ENCODE data around the gene FMN2. TPM values are rescaled to one million over a fixed set of nuclear protein-coding genes. Genes with fewer than 3 reads are reported as not detected.

Gene FMN2
- total RNA-seq, 1 experiment from 2014 or later: 4.6 TPM

DNA sequence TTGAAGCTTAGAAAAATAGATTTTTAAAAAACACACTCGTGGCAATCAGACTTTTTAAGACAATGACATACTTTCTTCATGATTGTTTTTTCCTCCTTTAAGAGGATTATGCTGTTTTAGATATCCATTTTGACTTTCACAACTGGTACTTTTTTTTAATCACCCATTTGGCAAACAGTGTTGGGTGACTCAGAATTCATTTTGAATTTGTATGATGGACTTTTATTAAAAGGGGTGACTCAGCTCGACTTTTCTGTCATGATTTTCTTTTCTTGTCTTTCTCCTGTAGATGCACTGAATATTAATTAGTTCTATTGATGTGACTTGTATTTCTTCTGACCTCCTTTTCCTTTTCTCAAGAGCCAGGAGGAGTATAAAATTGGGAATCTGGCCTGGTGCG is 44.7 kb downstream of the FMN2 start:
- Histone ChIP-seq H3K79me2 (ENCODE audit: low read length) (peaks cover 5% of the 10 kb centered on the region; the same call in 1 of the 2 replicates), H3K4me1 (ENCODE audit: insufficient read depth, low read length) (no peaks in the 10 kb centered on the region), H3K9ac (ENCODE audit: low read length) (no peak overlapping the region), H3K4me3 (ENCODE audit: low read length) (no peak overlapping the region), H3F3A (ENCODE audit: low read length, unreplicated experiment) (no peaks in the 10 kb centered on the region), H2AFZ (ENCODE audit: low read length) (no peak overlapping the region), H3K27ac (ENCODE audit: low read length) (no peak overlapping the region), H3K9me3 (ENCODE audit: low read length) (no peaks in the 10 kb centered on the region), H3K9me2 (replicated peaks; ENCODE audit: low read length) (no peaks in the 10 kb centered on the region), H3K36me3 (ENCODE audit: low read depth, low read length) (no peaks in the 10 kb centered on the region), H3K4me2 (ENCODE audit: low read length) (no peak overlapping the region), H4K20me1 (ENCODE audit: low read length) (no peaks in the 10 kb centered on the region), H3K27me3 (ENCODE audit: low read length) (no peaks in the 10 kb centered on the region)
- POLR2A ChIA-PET (ENCODE audit: unreplicated experiment): interaction anchor here (0.9 kb wide), 1 partner anchor 22 kb away, joined by 5 read pairs; no protein-coding TSS in a partner anchor
- intact Hi-C loops (cut with micrococcal nuclease): no loop called here
- BruUV-seq (replicated peaks): no TSS peak
- TF ChIP-seq EZH2 (IDR thresholded peaks at IDR 0.05; ENCODE audit: low read length, unreplicated experiment) (no peak), EZH2phosphoT487 (IDR thresholded peaks at IDR 0.05; ENCODE audit: borderline replicate concordance, low read length) (no peak)
- TF ChIP-seq, protein P1, sequence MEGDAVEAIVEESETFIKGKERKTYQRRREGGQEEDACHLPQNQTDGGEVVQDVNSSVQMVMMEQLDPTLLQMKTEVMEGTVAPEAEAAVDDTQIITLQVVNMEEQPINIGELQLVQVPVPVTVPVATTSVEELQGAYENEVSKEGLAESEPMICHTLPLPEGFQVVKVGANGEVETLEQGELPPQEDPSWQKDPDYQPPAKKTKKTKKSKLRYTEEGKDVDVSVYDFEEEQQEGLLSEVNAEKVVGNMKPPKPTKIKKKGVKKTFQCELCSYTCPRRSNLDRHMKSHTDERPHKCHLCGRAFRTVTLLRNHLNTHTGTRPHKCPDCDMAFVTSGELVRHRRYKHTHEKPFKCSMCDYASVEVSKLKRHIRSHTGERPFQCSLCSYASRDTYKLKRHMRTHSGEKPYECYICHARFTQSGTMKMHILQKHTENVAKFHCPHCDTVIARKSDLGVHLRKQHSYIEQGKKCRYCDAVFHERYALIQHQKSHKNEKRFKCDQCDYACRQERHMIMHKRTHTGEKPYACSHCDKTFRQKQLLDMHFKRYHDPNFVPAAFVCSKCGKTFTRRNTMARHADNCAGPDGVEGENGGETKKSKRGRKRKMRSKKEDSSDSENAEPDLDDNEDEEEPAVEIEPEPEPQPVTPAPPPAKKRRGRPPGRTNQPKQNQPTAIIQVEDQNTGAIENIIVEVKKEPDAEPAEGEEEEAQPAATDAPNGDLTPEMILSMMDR (conservative IDR thresholded peaks at IDR 0.05; ENCODE audit: low read depth, low read length): no peak
- CTCF ChIA-PET: interaction anchor here (1.0 kb wide), 1 partner anchor 13 kb away, joined by 6 read pairs; no protein-coding TSS in a partner anchor
- DNase-seq (peak; percentile 26), ATAC-seq (peak; percentile 50)

DNA sequence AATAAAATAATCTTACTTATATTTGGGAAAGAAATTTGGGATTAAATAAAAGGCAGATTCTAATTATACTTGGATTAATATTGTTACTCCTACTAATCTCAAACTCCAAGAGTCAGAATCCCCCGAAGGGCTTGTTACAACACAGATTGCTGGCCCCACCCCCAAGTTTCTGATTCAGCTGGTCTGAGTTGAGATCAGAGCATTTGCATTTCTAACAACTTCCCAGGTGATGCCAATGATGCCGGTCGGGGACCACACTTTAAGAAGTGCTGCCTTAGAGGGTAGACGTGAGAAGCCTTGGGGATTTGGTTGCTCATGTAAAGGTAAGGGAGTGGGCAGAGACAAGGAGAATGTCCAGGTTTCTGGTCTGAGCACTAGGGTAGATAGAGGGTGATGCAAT is 47.2 kb downstream of the FMN2 start:
- H3K27ac ChIP-seq (ENCODE audit: low read length): no peak overlapping the region
- ATAC-seq (no peak), DNase-seq (no peak)
- intact Hi-C loops (cut with micrococcal nuclease): no loop called here
- no peaks in the 10 kb centered on the region for H3F3A ChIP-seq (ENCODE audit: low read length, unreplicated experiment)
- no TSS peak for BruUV-seq (replicated peaks)
- no peaks in the 10 kb centered on the region for H3K9me3 ChIP-seq (ENCODE audit: low read length)
- no peaks in the 10 kb centered on the region for H3K9me2 ChIP-seq (replicated peaks; ENCODE audit: low read length)
- H3K79me2 ChIP-seq (ENCODE audit: low read length): peaks cover 5% of the 10 kb centered on the region; the same call in 1 of the 2 replicates
- TF ChIP-seq, protein P1 (conservative IDR thresholded peaks at IDR 0.05; ENCODE audit: low read depth, low read length): no peak
- no peak for TF ChIP-seq EZH2 (IDR thresholded peaks at IDR 0.05; ENCODE audit: low read length, unreplicated experiment)
- no peak for TF ChIP-seq EZH2phosphoT487 (IDR thresholded peaks at IDR 0.05; ENCODE audit: borderline replicate concordance, low read length)
- no peak overlapping the region for H3K4me2 ChIP-seq (ENCODE audit: low read length)
- ChIA-PET POLR2A (ENCODE audit: unreplicated experiment) (interaction anchor here (0.6 kb wide), 1 partner anchor 271 kb away, joined by 4 read pairs; no protein-coding TSS in a partner anchor), CTCF (no interaction called here)
- no peak overlapping the region for H3K9ac ChIP-seq (ENCODE audit: low read length)
- H3K27me3 ChIP-seq (ENCODE audit: low read length): no peaks in the 10 kb centered on the region
- no peak overlapping the region for H2AFZ ChIP-seq (ENCODE audit: low read length)
- no peaks in the 10 kb centered on the region for H3K36me3 ChIP-seq (ENCODE audit: low read depth, low read length)
- no peaks in the 10 kb centered on the region for H4K20me1 ChIP-seq (ENCODE audit: low read length)
- no peak overlapping the region for H3K4me3 ChIP-seq (ENCODE audit: low read length)
- no peaks in the 10 kb centered on the region for H3K4me1 ChIP-seq (ENCODE audit: insufficient read depth, low read length)

DNA sequence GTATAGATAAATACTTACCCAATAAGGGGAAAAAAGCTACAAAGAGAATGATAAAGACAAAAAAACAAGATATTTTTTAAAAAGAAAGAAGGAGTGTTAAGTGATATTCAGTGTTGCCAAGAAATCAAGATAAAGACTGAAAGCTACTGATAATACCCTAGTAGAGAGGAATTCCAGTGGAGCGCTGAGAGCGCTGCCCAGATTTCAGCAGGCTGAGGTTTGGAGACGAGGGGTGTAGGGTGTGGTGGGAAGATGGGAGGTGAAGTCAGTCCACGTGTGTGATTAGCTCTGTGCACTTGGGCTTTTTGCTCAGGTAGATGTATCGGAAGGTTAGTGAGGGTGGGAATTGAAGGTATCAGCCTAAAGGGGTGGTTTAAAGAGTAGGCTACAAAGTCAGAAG is 47.8 kb downstream of the FMN2 start:
- H3K36me3 ChIP-seq (ENCODE audit: low read depth, low read length): no peaks in the 10 kb centered on the region
- CTCF ChIA-PET: no interaction called here
- POLR2A ChIA-PET (ENCODE audit: unreplicated experiment): interaction anchor here (0.6 kb wide), 1 partner anchor 270 kb away, joined by 4 read pairs; no protein-coding TSS in a partner anchor
- no peak overlapping the region for H3K4me3 ChIP-seq (ENCODE audit: low read length)
- H3K9me3 ChIP-seq (ENCODE audit: low read length): no peaks in the 10 kb centered on the region
- H3K9me2 ChIP-seq (replicated peaks; ENCODE audit: low read length): no peaks in the 10 kb centered on the region
- no peaks in the 10 kb centered on the region for H3F3A ChIP-seq (ENCODE audit: low read length, unreplicated experiment)
- no TSS peak for BruUV-seq (replicated peaks)
- intact Hi-C loops (cut with micrococcal nuclease): no loop called here
- H3K27me3 ChIP-seq (ENCODE audit: low read length): no peaks in the 10 kb centered on the region
- DNase-seq (no peak), ATAC-seq (no peak)
- no peak overlapping the region for H3K27ac ChIP-seq (ENCODE audit: low read length)
- H2AFZ ChIP-seq (ENCODE audit: low read length): no peak overlapping the region
- no peak overlapping the region for H3K4me2 ChIP-seq (ENCODE audit: low read length)
- peaks cover 5% of the 10 kb centered on the region; the same call in 1 of the 2 replicates for H3K79me2 ChIP-seq (ENCODE audit: low read length)
- no peaks in the 10 kb centered on the region for H3K4me1 ChIP-seq (ENCODE audit: insufficient read depth, low read length)
- TF ChIP-seq EZH2 (IDR thresholded peaks at IDR 0.05; ENCODE audit: low read length, unreplicated experiment) (no peak), EZH2phosphoT487 (IDR thresholded peaks at IDR 0.05; ENCODE audit: borderline replicate concordance, low read length) (no peak)
- TF ChIP-seq, protein P1 (conservative IDR thresholded peaks at IDR 0.05; ENCODE audit: low read depth, low read length): no peak
- no peak overlapping the region for H3K9ac ChIP-seq (ENCODE audit: low read length)
- H4K20me1 ChIP-seq (ENCODE audit: low read length): no peaks in the 10 kb centered on the region

Data from PC-3 (cell line).